ENCODE measurements around the gene STUM. TPM values are rescaled to one million over a fixed set of nuclear protein-coding genes. Genes with fewer than 3 reads are reported as not detected.

The STUM gene
- total and polyA plus RNA-seq, 7 donors: under 0.01 to 16.9 (median 7.2) TPM

GRCh38 chr1:226607268-226607660, 58.7 kb downstream of the STUM start:
- H3K4me1 ChIP-seq: peaks cover 0 to 51% (median 42%) of the 10 kb centered on the region in 4 donors
- H3K27me3 ChIP-seq: no peaks in the 10 kb centered on the region
- intact Hi-C loops (cut with DNase I): loop anchor here (10.0 kb wide), 1 partner anchor 182 kb away; no protein-coding TSS in a partner anchor
- no peak for DNase-seq
- H3K36me3 ChIP-seq: no peaks in the 10 kb centered on the region
- TF ChIP-seq EP300 (IDR thresholded peaks at IDR 0.05) (no peak), POLR2AphosphoS5 (IDR thresholded peaks at IDR 0.05) (no peak), POLR2A (IDR thresholded peaks at IDR 0.05) (no peak)
- WGBS, 2 donors: 95% methylated on average over 12 of the region's 12 CpGs
- H3K9me3 ChIP-seq: no peaks in the 10 kb centered on the region
- H3K27ac ChIP-seq: peak overlapping the region in 3 of 4 donors; percentile 11 to 82 (median 72)
- no peak overlapping the region for H3K4me3 ChIP-seq

- H3K36me3 ChIP-seq: no peaks in the 10 kb centered on the region
- WGBS, 2 donors: 97 to 98% methylated on average over 1 of the region's 1 CpG
- H3K4me3 ChIP-seq: no peak overlapping the region
- DNase-seq: peak; percentile 46
- H3K27me3 ChIP-seq: no peaks in the 10 kb centered on the region
- no peaks in the 10 kb centered on the region for H3K9me3 ChIP-seq
- intact Hi-C loops (cut with DNase I): loop anchor here (10.0 kb wide), 1 partner anchor 183 kb away; no protein-coding TSS in a partner anchor
- TF ChIP-seq CTCF (IDR thresholded peaks at IDR 0.05): no peak
- TF ChIP-seq POLR2A (IDR thresholded peaks at IDR 0.05): no peak
- no peak for TF ChIP-seq POLR2AphosphoS5 (IDR thresholded peaks at IDR 0.05)
- TF ChIP-seq EP300 (IDR thresholded peaks at IDR 0.05): no peak
- peak overlapping the region in 2 of 4 donors; percentile 8 to 82 for H3K27ac ChIP-seq
- H3K4me1 ChIP-seq: peaks cover 0 to 46% (median 37%) of the 10 kb centered on the region in 4 donors
Measured at GRCh38 chr1:226607821-226608220, 59.3 kb downstream of the STUM start.

GRCh38 chr1:226608699-226609505, 60.3 kb downstream of the STUM start:
- Histone ChIP-seq H3K27me3 (no peaks in the 10 kb centered on the region), H3K27ac (peak overlapping the region in 2 of 4 donors; percentile 15 to 27), H3K36me3 (no peaks in the 10 kb centered on the region), H3K9me3 (no peaks in the 10 kb centered on the region), H3K4me1 (peaks cover 0 to 35% (median 27%) of the 10 kb centered on the region in 4 donors), H3K4me3 (no peak overlapping the region)
- TF ChIP-seq CTCF (IDR thresholded peaks at IDR 0.05): peak; percentile 36 to 86 (median 74)
- no peak for TF ChIP-seq POLR2AphosphoS5 (IDR thresholded peaks at IDR 0.05)
- 62 to 63% methylated on average over 18 of the region's 18 CpGs for WGBS, 2 donors
- peak; percentile 78 for DNase-seq
- intact Hi-C loops (cut with DNase I): loop anchor here (1.0 to 10.0 kb wide), 2 partner anchors 62 to 184 kb away; no protein-coding TSS in a partner anchor

GRCh38 chr1:226609836-226610455, 61.4 kb downstream of the STUM start:
- peaks cover 0 to 24% (median 17%) of the 10 kb centered on the region in 4 donors for H3K4me1 ChIP-seq
- 72 to 81% methylated on average over 11 of the region's 11 CpGs for WGBS, 2 donors
- intact Hi-C loops (cut with DNase I): loop anchor here (1.0 to 10.0 kb wide), 2 partner anchors 63 to 185 kb away; no protein-coding TSS in a partner anchor
- no peaks in the 10 kb centered on the region for H3K27me3 ChIP-seq
- peak; percentile 71 for DNase-seq
- no peak for TF ChIP-seq POLR2A (IDR thresholded peaks at IDR 0.05)
- TF ChIP-seq EP300 (IDR thresholded peaks at IDR 0.05): no peak
- TF ChIP-seq POLR2AphosphoS5 (IDR thresholded peaks at IDR 0.05): no peak
- no peak for TF ChIP-seq CTCF (IDR thresholded peaks at IDR 0.05)
- H3K4me3 ChIP-seq: no peak overlapping the region
- no peak overlapping the region for H3K27ac ChIP-seq
- no peaks in the 10 kb centered on the region for H3K36me3 ChIP-seq
- no peaks in the 10 kb centered on the region for H3K9me3 ChIP-seq

GRCh38 chr1:226610671-226611070, 62.1 kb downstream of the STUM start:
- WGBS, 2 donors: 87 to 89% methylated on average over 7 of the region's 7 CpGs
- no peak overlapping the region for H3K27ac ChIP-seq
- no peaks in the 10 kb centered on the region for H3K36me3 ChIP-seq
- no peak overlapping the region for H3K4me3 ChIP-seq
- no peak for TF ChIP-seq POLR2A (IDR thresholded peaks at IDR 0.05)
- no peak for TF ChIP-seq CTCF (IDR thresholded peaks at IDR 0.05)
- TF ChIP-seq EP300 (IDR thresholded peaks at IDR 0.05): no peak
- no peak for TF ChIP-seq POLR2AphosphoS5 (IDR thresholded peaks at IDR 0.05)
- H3K4me1 ChIP-seq: peaks cover 0 to 17% (median 12%) of the 10 kb centered on the region in 4 donors
- intact Hi-C loops (cut with DNase I): no loop called here
- no peaks in the 10 kb centered on the region for H3K9me3 ChIP-seq
- no peaks in the 10 kb centered on the region for H3K27me3 ChIP-seq
- peak; percentile 32 for DNase-seq
